NCI-H1694 (cell line): ENCODE data around the gene WIZ.
"Not testable (repeated sequence)": the region's sequence is repeated elsewhere in the genome, so short reads cannot be mapped to it uniquely, and the experiment has no call there.

Experiments used
- DNase-seq: peaks from one replicate; lab custom pipeline; 2025; lab: John Stamatoyannopoulos, UW

WIZ gene

GRCh38 chr19:15404097-15404779, 45.5 kb downstream of the WIZ start:
- no peak for DNase-seq

- no peak for DNase-seq
Measured at GRCh38 chr19:15403151-15403531, 46.6 kb downstream of the WIZ start.

- DNase-seq: no peak
Measured at GRCh38 chr19:15402411-15403150, 47.2 kb downstream of the WIZ start.

GRCh38 chr19:15401397-15401710, 48.4 kb downstream of the WIZ start:
- no peak for DNase-seq

- DNase-seq: no peak
Measured at GRCh38 chr19:15400521-15401396, 49.0 kb downstream of the WIZ start.

- no peak for DNase-seq
Measured at GRCh38 chr19:15399635-15400034, 50.1 kb downstream of the WIZ start.

GRCh38 chr19:15399234-15399515, 50.6 kb downstream of the WIZ start:
- DNase-seq: no peak

GRCh38 chr19:15398501-15399233, 51.1 kb downstream of the WIZ start:
- DNase-seq: no peak

- no peak for DNase-seq
Measured at GRCh38 chr19:15397782-15398181, 52.0 kb downstream of the WIZ start.

- DNase-seq: no peak
Measured at GRCh38 chr19:15397236-15397635, 52.5 kb downstream of the WIZ start.

- no peak for DNase-seq
Measured at GRCh38 chr19:15396436-15396835, 53.3 kb downstream of the WIZ start.

GRCh38 chr19:15395251-15395650, 54.5 kb downstream of the WIZ start:
- DNase-seq: not testable (repeated sequence)

- DNase-seq: no peak
Measured at GRCh38 chr19:15394426-15394825, 55.3 kb downstream of the WIZ start.

GRCh38 chr19:15393963-15394362, 55.8 kb downstream of the WIZ start:
- DNase-seq: no peak

- DNase-seq: no peak
Measured at GRCh38 chr19:15390814-15391213, 58.9 kb downstream of the WIZ start.

GRCh38 chr19:15381864-15382263, 67.9 kb downstream of the WIZ start:
- DNase-seq: no peak

- no peak for DNase-seq
Measured at GRCh38 chr19:15381429-15381828, 68.3 kb downstream of the WIZ start.

- DNase-seq: peak; percentile 53
Measured at GRCh38 chr19:15379999-15380647, 69.6 kb downstream of the WIZ start.

- DNase-seq: peak; percentile 98
Measured at GRCh38 chr19:15379083-15379998, 70.4 kb downstream of the WIZ start, which contains the start of gene AKAP8. TSS of gene AKAP8 (minus strand) at chr19:15379787. CDS start at chr19:15379731, 56 bp downstream.

GRCh38 chr19:15378534-15379082, 71.1 kb downstream of the WIZ start:
- peak; percentile 14 for DNase-seq
